ENCODE results near the gene TMEM98. TPM values are rescaled to one million over a fixed set of nuclear protein-coding genes. Genes with fewer than 3 reads are reported as not detected.
A peak's percentile ranks its signal among the peaks of the same experiment; 100 is the strongest.
"Not testable (repeated sequence)": the region's sequence is repeated elsewhere in the genome, so short reads cannot be mapped to it uniquely, and the experiment has no call there.

TMEM98 gene
- polyA plus RNA-seq, 1 donor = 202 TPM

DNA sequence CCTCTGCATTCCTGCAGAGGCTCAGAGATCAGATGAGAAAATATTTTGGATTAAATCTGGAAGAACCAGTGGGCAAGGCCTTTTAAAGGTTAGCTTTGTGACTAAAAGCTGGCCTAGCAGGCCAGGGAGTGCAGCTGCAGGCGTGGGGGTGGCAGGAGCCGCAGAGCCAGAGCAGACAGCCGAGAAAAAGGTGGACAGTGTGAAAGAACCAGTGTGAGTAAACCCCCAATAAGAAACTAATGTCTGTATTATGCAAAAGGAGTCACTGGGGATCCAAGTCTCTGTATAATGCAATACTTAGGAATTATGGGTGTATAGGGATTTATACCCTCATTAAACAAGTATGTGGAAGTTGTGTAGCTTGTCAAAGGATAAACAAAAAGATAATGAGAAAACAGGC lies 42.3 kb downstream of the TMEM98 start:
- Histone ChIP-seq H3K4me1 (ENCODE audit: control insufficient read depth, insufficient read depth, low read length) (no peaks in the 10 kb centered on the region), H3K27ac (ENCODE audit: low read length) (no peak overlapping the region), H3K27me3 (ENCODE audit: control insufficient read depth, insufficient read depth, low read length) (no peaks in the 10 kb centered on the region), H3K9me3 (ENCODE audit: control insufficient read depth, low read depth, low read length) (no peaks in the 10 kb centered on the region), H3K4me3 (ENCODE audit: low read length) (no peak overlapping the region), H3K36me3 (ENCODE audit: control insufficient read depth, insufficient read depth, low read length) (no peaks in the 10 kb centered on the region)
- 90% methylated on average over 2 of the region's 3 CpGs for WGBS (ENCODE audit: insufficient coverage, low lambda C conversion rate)
- DNase-seq = no peak

DNA sequence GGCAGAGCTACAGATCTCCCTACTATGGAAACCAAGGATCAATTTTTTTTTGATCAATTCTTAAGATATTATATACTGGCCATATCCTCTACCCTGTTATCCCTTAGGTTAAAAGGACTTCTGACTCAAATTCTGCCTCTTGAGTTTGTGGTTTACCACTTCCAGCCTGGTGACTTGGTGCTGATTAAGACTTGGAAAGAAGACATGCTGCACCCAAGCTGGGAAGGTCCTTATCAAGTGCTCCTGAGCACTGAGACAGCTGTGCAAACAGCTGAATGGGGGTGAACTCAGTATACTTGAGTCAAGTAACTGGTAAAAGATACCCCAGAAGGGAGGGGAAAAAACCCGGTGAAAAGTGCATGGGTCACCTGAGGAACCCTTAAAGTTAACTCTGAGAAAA lies 43.2 kb downstream of the TMEM98 start:
- Histone ChIP-seq H3K4me3 (ENCODE audit: low read length) (no peak overlapping the region), H3K27me3 (ENCODE audit: control insufficient read depth, insufficient read depth, low read length) (no peaks in the 10 kb centered on the region), H3K36me3 (ENCODE audit: control insufficient read depth, insufficient read depth, low read length) (no peaks in the 10 kb centered on the region), H3K4me1 (ENCODE audit: control insufficient read depth, insufficient read depth, low read length) (no peaks in the 10 kb centered on the region), H3K27ac (ENCODE audit: low read length) (no peak overlapping the region), H3K9me3 (ENCODE audit: control insufficient read depth, low read depth, low read length) (no peaks in the 10 kb centered on the region)
- WGBS (ENCODE audit: insufficient coverage, low lambda C conversion rate) = no CpG with 5 or more reads among the region's 1 CpG
- no peak for DNase-seq

DNA sequence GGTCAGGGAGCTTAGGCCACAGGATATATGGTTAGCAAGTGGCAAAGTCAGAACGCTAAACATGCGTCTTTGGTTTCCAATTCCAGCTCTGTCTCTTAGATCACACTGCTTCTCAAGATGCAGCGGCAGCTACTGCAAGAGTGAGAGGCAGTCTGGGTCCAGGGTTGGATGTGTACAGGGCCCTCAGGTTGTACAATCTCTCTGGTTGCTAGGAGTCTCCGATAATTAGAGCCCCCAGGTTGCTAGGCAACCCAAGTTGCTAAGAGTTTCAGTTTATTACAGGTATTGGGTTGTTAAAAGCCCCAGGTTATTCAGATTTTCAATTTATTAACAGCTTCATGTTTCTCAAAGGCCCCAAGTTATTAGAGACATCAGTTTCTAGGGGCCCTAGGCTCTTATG lies 48.2 kb downstream of the TMEM98 start:
- Histone ChIP-seq H3K36me3 (ENCODE audit: control insufficient read depth, insufficient read depth, low read length) (no peaks in the 10 kb centered on the region), H3K9me3 (ENCODE audit: control insufficient read depth, low read depth, low read length) (peaks cover 2% of the 10 kb centered on the region), H3K27ac (ENCODE audit: low read length) (no peak overlapping the region), H3K4me1 (ENCODE audit: control insufficient read depth, insufficient read depth, low read length) (no peaks in the 10 kb centered on the region), H3K27me3 (ENCODE audit: control insufficient read depth, insufficient read depth, low read length) (no peaks in the 10 kb centered on the region), H3K4me3 (ENCODE audit: low read length) (no peak overlapping the region)
- no CpG with 5 or more reads among the region's 4 CpGs for WGBS (ENCODE audit: insufficient coverage, low lambda C conversion rate)
- peak; percentile 28 to 63 for DNase-seq

DNA sequence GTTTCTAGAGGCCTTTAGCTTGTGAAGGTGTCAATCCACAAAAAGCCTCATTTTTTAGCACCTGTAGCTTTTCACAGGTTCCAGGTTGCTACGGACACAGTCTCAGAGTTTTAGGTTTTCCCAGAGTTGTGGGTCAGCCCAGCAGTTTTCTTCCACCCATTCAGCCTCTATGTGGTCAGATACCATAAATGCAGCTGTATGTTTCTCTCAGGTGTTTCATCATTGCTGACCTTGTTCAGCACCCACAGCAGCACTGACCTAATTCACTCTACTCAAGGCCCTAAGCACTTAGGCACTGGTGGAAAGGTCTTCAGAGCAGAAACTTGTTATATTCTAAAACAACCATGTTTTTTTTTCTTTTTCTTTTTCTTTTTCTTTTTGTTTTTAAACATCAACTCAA lies 48.7 kb downstream of the TMEM98 start:
- peak in 1 of 2 donors; percentile 38 for DNase-seq
- peaks cover 6% of the 10 kb centered on the region for H3K9me3 ChIP-seq (ENCODE audit: control insufficient read depth, low read depth, low read length)
- H3K27ac ChIP-seq (ENCODE audit: low read length) = no peak overlapping the region
- H3K27me3 ChIP-seq (ENCODE audit: control insufficient read depth, insufficient read depth, low read length) = no peaks in the 10 kb centered on the region
- no peaks in the 10 kb centered on the region for H3K36me3 ChIP-seq (ENCODE audit: control insufficient read depth, insufficient read depth, low read length)
- WGBS (ENCODE audit: insufficient coverage, low lambda C conversion rate) = no CpG with 5 or more reads among the region's 1 CpG
- H3K4me3 ChIP-seq (ENCODE audit: low read length) = no peak overlapping the region
- no peaks in the 10 kb centered on the region for H3K4me1 ChIP-seq (ENCODE audit: control insufficient read depth, insufficient read depth, low read length)

DNA sequence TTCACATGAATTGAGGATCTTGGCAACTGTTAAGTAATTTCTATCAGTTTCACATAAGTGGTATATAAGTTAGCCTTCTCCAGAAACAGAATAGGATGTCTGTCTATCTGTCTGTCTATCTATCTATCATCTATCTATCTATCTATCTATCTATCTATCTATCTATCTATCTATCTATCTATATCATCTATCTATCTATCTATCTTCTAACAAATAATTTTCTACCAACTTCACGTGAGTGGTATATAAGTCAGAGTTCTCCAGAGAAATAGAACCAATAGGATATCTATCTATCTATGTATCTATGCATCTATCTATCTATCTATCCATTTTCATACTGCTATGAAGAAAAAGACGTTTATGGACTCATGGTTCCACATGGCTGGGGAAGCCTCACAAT lies 52.3 kb downstream of the TMEM98 start:
- H3K27ac ChIP-seq (ENCODE audit: low read length) = no peak overlapping the region
- no peaks in the 10 kb centered on the region for H3K4me1 ChIP-seq (ENCODE audit: control insufficient read depth, insufficient read depth, low read length)
- no peaks in the 10 kb centered on the region for H3K36me3 ChIP-seq (ENCODE audit: control insufficient read depth, insufficient read depth, low read length)
- H3K4me3 ChIP-seq (ENCODE audit: low read length) = no peak overlapping the region
- peaks cover 14% of the 10 kb centered on the region for H3K9me3 ChIP-seq (ENCODE audit: control insufficient read depth, low read depth, low read length)
- H3K27me3 ChIP-seq (ENCODE audit: control insufficient read depth, insufficient read depth, low read length) = no peaks in the 10 kb centered on the region
- 88% methylated on average over 1 of the region's 2 CpGs for WGBS (ENCODE audit: insufficient coverage, low lambda C conversion rate)
- DNase-seq = no peak

DNA sequence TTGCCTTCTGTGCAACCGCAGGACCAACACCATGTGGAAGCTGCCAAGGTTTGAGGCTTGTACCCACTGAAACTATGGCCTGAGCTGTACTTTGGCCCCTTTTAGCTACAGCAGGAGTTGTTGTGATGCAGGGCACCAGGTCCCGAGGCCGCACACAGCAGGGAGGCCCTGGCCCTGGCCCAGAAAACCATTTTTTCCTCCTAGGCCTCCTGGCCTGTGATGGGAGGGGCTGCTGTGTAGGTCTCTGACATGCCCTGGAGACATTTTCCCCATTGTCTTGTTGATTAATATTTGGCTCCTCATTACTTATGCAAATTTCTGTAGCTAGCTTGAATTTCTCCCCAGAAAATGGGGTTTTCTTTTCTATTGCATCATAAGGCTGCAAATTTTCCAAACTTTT lies 53.7 kb downstream of the TMEM98 start:
- H3K27ac ChIP-seq (ENCODE audit: low read length); H3K36me3 ChIP-seq (ENCODE audit: control insufficient read depth, insufficient read depth, low read length); H3K4me1 ChIP-seq (ENCODE audit: control insufficient read depth, insufficient read depth, low read length); H3K27me3 ChIP-seq (ENCODE audit: control insufficient read depth, insufficient read depth, low read length); H3K4me3 ChIP-seq (ENCODE audit: low read length); DNase-seq: not testable (repeated sequence)
- WGBS (ENCODE audit: insufficient coverage, low lambda C conversion rate) = no CpG with 5 or more reads among the region's 3 CpGs
- H3K9me3 ChIP-seq (ENCODE audit: control insufficient read depth, low read depth, low read length) = peaks cover 14% of the 10 kb centered on the region

DNA sequence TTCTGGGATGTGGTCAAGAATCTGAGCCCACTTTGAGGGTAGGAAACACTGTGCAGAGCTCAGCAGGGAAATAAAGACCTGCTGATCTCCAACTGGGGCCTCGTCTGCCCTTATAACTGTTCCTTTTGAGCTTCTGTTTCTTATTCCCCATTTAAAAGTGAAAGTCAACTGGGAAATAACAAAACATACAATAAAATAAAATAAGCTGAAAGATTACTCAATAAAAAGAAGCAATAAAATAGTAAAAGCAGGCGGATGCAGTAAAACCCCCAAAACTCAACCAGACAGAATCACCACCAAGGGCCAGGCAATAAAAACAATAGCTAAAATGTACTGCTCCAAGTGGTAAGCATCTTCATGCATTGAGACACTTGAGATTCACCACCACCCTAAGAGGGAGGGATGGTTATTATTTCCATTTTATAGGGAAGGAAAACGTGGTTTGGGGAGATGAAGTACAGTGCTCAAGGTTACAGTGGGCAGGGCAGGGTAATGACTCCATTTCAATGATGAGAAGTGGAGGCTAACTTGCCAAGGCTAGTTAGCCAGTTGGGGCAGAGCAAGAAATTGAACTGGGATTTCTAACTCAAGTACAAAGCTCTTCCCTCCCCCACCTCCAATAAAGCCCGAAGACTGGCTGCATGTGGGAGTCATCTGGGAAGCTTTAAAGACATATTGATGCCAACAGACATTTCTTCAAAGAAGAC lies 57.2 kb downstream of the TMEM98 start:
- Histone ChIP-seq H3K27ac (ENCODE audit: low read length) (no peak overlapping the region), H3K9me3 (ENCODE audit: control insufficient read depth, low read depth, low read length) (peaks cover 14% of the 10 kb centered on the region), H3K4me3 (ENCODE audit: low read length) (no peak overlapping the region), H3K36me3 (ENCODE audit: control insufficient read depth, insufficient read depth, low read length) (no peaks in the 10 kb centered on the region), H3K27me3 (ENCODE audit: control insufficient read depth, insufficient read depth, low read length) (no peaks in the 10 kb centered on the region), H3K4me1 (ENCODE audit: control insufficient read depth, insufficient read depth, low read length) (no peaks in the 10 kb centered on the region)
- DNase-seq = no peak
- no CpG with 5 or more reads among the region's 4 CpGs for WGBS (ENCODE audit: insufficient coverage, low lambda C conversion rate)

DNA sequence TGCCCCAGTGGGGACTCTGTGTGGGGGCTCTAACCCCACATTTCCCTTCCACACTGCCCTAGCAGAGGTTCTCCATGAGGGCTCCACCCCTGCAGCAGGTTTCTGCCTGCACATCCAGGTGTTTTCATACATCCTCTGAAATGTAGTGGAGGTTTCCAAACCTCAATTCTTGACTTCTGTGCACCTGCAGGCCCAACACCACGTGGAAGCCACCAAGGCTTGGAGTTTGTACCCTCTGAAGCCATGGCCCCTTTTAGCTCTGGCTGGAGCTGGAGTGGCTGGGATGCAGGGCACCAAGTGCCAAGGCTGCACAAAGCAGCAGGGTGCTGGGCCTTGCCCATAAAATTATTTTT lies 59.5 kb downstream of the TMEM98 start:
- not testable (repeated sequence) for H3K27ac ChIP-seq (ENCODE audit: low read length); H3K27me3 ChIP-seq (ENCODE audit: control insufficient read depth, insufficient read depth, low read length); H3K4me1 ChIP-seq (ENCODE audit: control insufficient read depth, insufficient read depth, low read length); H3K9me3 ChIP-seq (ENCODE audit: control insufficient read depth, low read depth, low read length); H3K4me3 ChIP-seq (ENCODE audit: low read length); H3K36me3 ChIP-seq (ENCODE audit: control insufficient read depth, insufficient read depth, low read length); DNase-seq
- WGBS (ENCODE audit: insufficient coverage, low lambda C conversion rate) = no CpG with 5 or more reads among the region's 1 CpG

DNA sequence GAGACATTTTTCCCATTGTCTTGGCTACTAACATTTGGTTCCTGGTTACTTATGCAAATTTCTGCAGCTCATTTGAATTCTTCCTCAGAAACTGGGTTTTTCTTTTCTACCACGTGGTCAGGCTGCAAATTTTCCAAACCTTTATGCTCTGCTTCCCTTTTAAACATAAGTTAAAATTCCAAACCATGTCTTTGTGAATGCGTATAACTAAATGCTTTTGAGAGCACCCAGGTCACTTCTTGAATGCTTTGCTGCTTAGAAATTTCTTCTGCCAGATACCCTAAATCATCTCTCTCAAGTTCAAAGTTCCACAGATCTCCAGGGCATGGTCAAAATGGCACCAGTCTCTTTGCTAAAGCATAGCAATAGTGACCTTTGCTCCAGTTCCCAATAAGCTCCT lies 59.9 kb downstream of the TMEM98 start:
- not testable (repeated sequence) for H3K27ac ChIP-seq (ENCODE audit: low read length); DNase-seq; H3K9me3 ChIP-seq (ENCODE audit: control insufficient read depth, low read depth, low read length); H3K36me3 ChIP-seq (ENCODE audit: control insufficient read depth, insufficient read depth, low read length); H3K27me3 ChIP-seq (ENCODE audit: control insufficient read depth, insufficient read depth, low read length); H3K4me3 ChIP-seq (ENCODE audit: low read length); H3K4me1 ChIP-seq (ENCODE audit: control insufficient read depth, insufficient read depth, low read length)
- no CpG with 5 or more reads among the region's 2 CpGs for WGBS (ENCODE audit: insufficient coverage, low lambda C conversion rate)

DNA sequence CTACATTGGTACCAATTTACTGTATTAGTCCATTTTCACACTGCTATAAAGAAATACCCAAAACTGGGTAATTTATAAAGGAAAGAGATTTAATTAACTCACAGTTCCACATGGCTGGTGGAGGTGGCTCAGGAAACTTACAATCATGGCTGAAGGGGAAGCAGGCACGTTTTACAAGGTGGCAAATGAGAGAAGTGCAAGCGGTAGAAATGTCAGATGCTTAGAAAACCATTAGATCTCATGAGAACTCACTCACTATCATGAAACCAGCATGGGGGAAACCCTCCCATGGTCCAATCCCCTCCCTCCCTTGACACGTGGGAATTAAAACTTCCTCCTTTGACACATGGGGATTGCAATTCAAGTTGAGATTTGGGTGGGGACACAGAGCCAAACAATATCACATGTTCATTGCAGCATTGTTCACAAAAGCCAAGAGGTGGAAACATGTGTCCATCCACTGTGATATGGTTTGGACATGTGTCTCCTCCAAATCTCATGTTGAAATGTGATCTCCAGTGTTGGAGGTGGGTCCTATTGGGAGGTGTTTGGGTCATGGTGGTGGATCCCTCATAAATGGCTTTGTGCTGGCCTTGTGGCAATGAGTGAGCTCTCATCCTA lies 60.6 kb downstream of the TMEM98 start:
- DNase-seq = no peak
- Histone ChIP-seq H3K4me3 (ENCODE audit: low read length) (no peak overlapping the region), H3K36me3 (ENCODE audit: control insufficient read depth, insufficient read depth, low read length) (no peaks in the 10 kb centered on the region), H3K27me3 (ENCODE audit: control insufficient read depth, insufficient read depth, low read length) (no peaks in the 10 kb centered on the region), H3K9me3 (ENCODE audit: control insufficient read depth, low read depth, low read length) (no peaks in the 10 kb centered on the region), H3K27ac (ENCODE audit: low read length) (no peak overlapping the region), H3K4me1 (ENCODE audit: control insufficient read depth, insufficient read depth, low read length) (no peaks in the 10 kb centered on the region)
- WGBS (ENCODE audit: insufficient coverage, low lambda C conversion rate) = no CpG with 5 or more reads among the region's 3 CpGs
